GM19463 (cell line): Measurements from ENCODE around the gene SPAG9.
"Not testable (repeated sequence)": the region's sequence is repeated elsewhere in the genome, so short reads cannot be mapped to it uniquely, and the experiment has no call there.

Experiments used
- ATAC-seq: cut with Tn5 transposase; IDR thresholded peaks from one replicate; pipeline ENCODE4 v1.9.1; 2021; ENCODE audit warnings: mild to moderate bottlenecking, moderate library complexity; ENCODE audit not compliant: unreplicated experiment

The SPAG9 gene

GRCh38 chr17:50944902-50945720 lies 175.6 kb downstream of the SPAG9 start:
- ATAC-seq, result no peak

- no peak for ATAC-seq
These were observed 176.4 kb downstream of the SPAG9 start for GRCh38 chr17:50944054-50944901.

- no peak for ATAC-seq
These were observed 177.1 kb downstream of the SPAG9 start for GRCh38 chr17:50943575-50943933.

- ATAC-seq, result not testable (repeated sequence)
These were observed 179.0 kb downstream of the SPAG9 start for GRCh38 chr17:50941676-50942048.

- no peak for ATAC-seq
These were observed 180.6 kb downstream of the SPAG9 start for GRCh38 chr17:50939795-50940684.

- no peak for ATAC-seq
These were observed 181.2 kb downstream of the SPAG9 start for GRCh38 chr17:50939542-50939794.

GRCh38 chr17:50938821-50939541 lies 181.7 kb downstream of the SPAG9 start:
- ATAC-seq, result no peak

GRCh38 chr17:50935996-50936266 lies 184.7 kb downstream of the SPAG9 start:
- ATAC-seq, result no peak

- no peak for ATAC-seq
These were observed 185.3 kb downstream of the SPAG9 start for GRCh38 chr17:50935221-50935995.

- ATAC-seq, result no peak
These were observed 185.9 kb downstream of the SPAG9 start for GRCh38 chr17:50934672-50935220.

GRCh38 chr17:50934161-50934560 lies 186.5 kb downstream of the SPAG9 start:
- no peak for ATAC-seq

- ATAC-seq, result no peak
These were observed 189.3 kb downstream of the SPAG9 start for GRCh38 chr17:50931144-50931908.

- ATAC-seq, result no peak
These were observed 192.0 kb downstream of the SPAG9 start for GRCh38 chr17:50928646-50929045.

- no peak for ATAC-seq
These were observed 193.4 kb downstream of the SPAG9 start for GRCh38 chr17:50927287-50927686.

GRCh38 chr17:50926523-50926922 lies 194.1 kb downstream of the SPAG9 start:
- no peak for ATAC-seq

GRCh38 chr17:50925296-50925891 lies 195.3 kb downstream of the SPAG9 start:
- no peak for ATAC-seq

GRCh38 chr17:50924800-50925199 lies 195.9 kb downstream of the SPAG9 start:
- no peak for ATAC-seq

- ATAC-seq, result no peak
These were observed 196.4 kb downstream of the SPAG9 start for GRCh38 chr17:50924300-50924699.

- no peak for ATAC-seq
These were observed 197.1 kb downstream of the SPAG9 start for GRCh38 chr17:50923611-50924010.
